GM11168 (cell line): ENCODE data around the gene MAN2A2.

Experiments used
- in situ Hi-C: fragments of 300-500 bp; cut with MboI; formaldehyde crosslinking; loops from one replicate; pipeline ENCODE4 v1.12.0; 2022; ENCODE audit warnings: low sequenced_read_pairs; ENCODE audit not compliant: unreplicated experiment

The MAN2A2 gene

GRCh38 chr15:90902840-90903732 lies at the start of gene MAN2A2:
TSS of gene MAN2A2 (plus strand) at chr15:90903302. CDS start at chr15:90904208, 906 bp downstream.
- in situ Hi-C loops, result no loop called here

- in situ Hi-C loops, result no loop called here
These were observed 48.0 kb upstream of the MAN2A2 start for GRCh38 chr15:90855139-90855538.

GRCh38 chr15:90857337-90857736 lies 45.8 kb upstream of the MAN2A2 start:
- in situ Hi-C loops, result no loop called here

- in situ Hi-C loops, result no loop called here
These were observed 45.1 kb upstream of the MAN2A2 start for GRCh38 chr15:90857883-90858443.

GRCh38 chr15:90859234-90860131 lies 43.6 kb upstream of the MAN2A2 start:
- in situ Hi-C loops, result no loop called here

GRCh38 chr15:90860450-90860849 lies 42.7 kb upstream of the MAN2A2 start:
- in situ Hi-C loops, result no loop called here

GRCh38 chr15:90860942-90861675 lies 42.0 kb upstream of the MAN2A2 start:
- in situ Hi-C loops, result no loop called here

GRCh38 chr15:90862487-90862886 lies 40.6 kb upstream of the MAN2A2 start:
- in situ Hi-C loops, result no loop called here

- in situ Hi-C loops, result no loop called here
These were observed 39.9 kb upstream of the MAN2A2 start for GRCh38 chr15:90862964-90863778.

- in situ Hi-C loops, result no loop called here
These were observed 39.1 kb upstream of the MAN2A2 start for GRCh38 chr15:90863987-90864386.

- in situ Hi-C loops, result no loop called here
These were observed 38.6 kb upstream of the MAN2A2 start for GRCh38 chr15:90864507-90864906.

- in situ Hi-C loops, result no loop called here
These were observed 37.4 kb upstream of the MAN2A2 start for GRCh38 chr15:90865702-90866101.

GRCh38 chr15:90866161-90866715 lies 36.9 kb upstream of the MAN2A2 start:
- in situ Hi-C loops, result no loop called here

GRCh38 chr15:90866800-90867199 lies 36.3 kb upstream of the MAN2A2 start:
- in situ Hi-C loops, result no loop called here

GRCh38 chr15:90868261-90868689 lies 34.8 kb upstream of the MAN2A2 start, which contains the start of gene FURIN:
TSS of gene FURIN (plus strand) at chr15:90868588. CDS start at chr15:90875741, 7,153 bp downstream.
- in situ Hi-C loops, result no loop called here

GRCh38 chr15:90869140-90869541 lies 34.0 kb upstream of the MAN2A2 start:
- in situ Hi-C loops, result no loop called here

- in situ Hi-C loops, result no loop called here
These were observed 33.3 kb upstream of the MAN2A2 start for GRCh38 chr15:90869601-90870353.
